Endothelial cell (in vitro differentiated cells): ENCODE data around the gene PSTPIP2. TPM values are rescaled to one million over a fixed set of nuclear protein-coding genes. Genes with fewer than 3 reads are reported as not detected.

Experiments used
- DNase-seq: peaks from one replicate; pipeline ENCODE4 v3.0.0; 2021; ENCODE audit warnings: low spot score
- H3K27ac Mint-ChIP-seq: one replicate; pipeline ENCODE4 v1.8.0; 2021; ENCODE audit warnings: mixed read lengths, inconsistent platforms; ENCODE audit not compliant: unreplicated experiment
- H3K27me3 Mint-ChIP-seq: one replicate; pipeline ENCODE4 v1.8.0; 2021; ENCODE audit warnings: mild to moderate bottlenecking, moderate library complexity, mixed read lengths, inconsistent platforms; ENCODE audit not compliant: unreplicated experiment
- H3K36me3 Mint-ChIP-seq: one replicate; pipeline ENCODE4 v1.8.0; 2021; ENCODE audit warnings: mild to moderate bottlenecking, low read depth, mixed read lengths, inconsistent platforms; ENCODE audit not compliant: unreplicated experiment
- H3K4me1 Mint-ChIP-seq: one replicate; pipeline ENCODE4 v1.8.0; 2021; ENCODE audit warnings: mild to moderate bottlenecking, mixed read lengths, inconsistent platforms; ENCODE audit not compliant: unreplicated experiment
- H3K4me3 Mint-ChIP-seq: one replicate; pipeline ENCODE4 v1.8.0; 2021; ENCODE audit warnings: mild to moderate bottlenecking, mixed read lengths, inconsistent platforms; ENCODE audit not compliant: unreplicated experiment
- H3K9me3 Mint-ChIP-seq: one replicate; pipeline ENCODE4 v1.8.0; 2021; ENCODE audit warnings: mixed read lengths, inconsistent platforms; ENCODE audit not compliant: unreplicated experiment
- CTCF ChIP-seq: fragments of 200-600 bp; sonication (generic); IDR thresholded peaks from one replicate; pipeline ENCODE4 v1.5.0; 2021; ENCODE audit warnings: antibody characterized with exemption; ENCODE audit not compliant: unreplicated experiment
- total RNA-seq: library from RNA; stranded (reverse); fragmentation: NEBNext Ultra II Directional; extraction: Animal tissue kit (Norgen Biotek cat#: 25700); gene quantifications from one replicate; pipeline ENCODE4 v1.2.1, GENCODE V29; 2021; ENCODE audit not compliant: unreplicated experiment

PSTPIP2 gene
- total RNA-seq, 1 donor from 2014 or later = 7.8 TPM

- Mint-ChIP-seq H3K4me3 (no peak overlapping the region), H3K36me3 (no peaks in the 10 kb centered on the region), H3K27ac (no peak overlapping the region), H3K4me1 (peaks cover 7% of the 10 kb centered on the region), H3K27me3 (no peaks in the 10 kb centered on the region), H3K9me3 (no peaks in the 10 kb centered on the region)
- TF ChIP-seq CTCF = no peak
- no peak for DNase-seq
Measured at GRCh38 chr18:46034230-46034629, 37.8 kb downstream of the PSTPIP2 start.

- Mint-ChIP-seq H3K9me3 (no peaks in the 10 kb centered on the region), H3K4me3 (no peak overlapping the region), H3K27me3 (peaks cover 3% of the 10 kb centered on the region), H3K36me3 (no peaks in the 10 kb centered on the region), H3K4me1 (peaks cover 3% of the 10 kb centered on the region), H3K27ac (no peak overlapping the region)
- TF ChIP-seq CTCF = no peak
- DNase-seq = no peak
Measured at GRCh38 chr18:46031741-46032140, 40.3 kb downstream of the PSTPIP2 start.

- no peaks in the 10 kb centered on the region for H3K36me3 Mint-ChIP-seq
- peaks cover 3% of the 10 kb centered on the region for H3K27me3 Mint-ChIP-seq
- DNase-seq = no peak
- peak overlapping the region; percentile 3 for H3K4me3 Mint-ChIP-seq
- no peak for TF ChIP-seq CTCF
- H3K27ac Mint-ChIP-seq = no peak overlapping the region
- H3K9me3 Mint-ChIP-seq = no peaks in the 10 kb centered on the region
- H3K4me1 Mint-ChIP-seq = peaks cover 5% of the 10 kb centered on the region
Measured at GRCh38 chr18:46028536-46028891, 43.5 kb downstream of the PSTPIP2 start.

GRCh38 chr18:46019936-46020335, 52.1 kb downstream of the PSTPIP2 start:
- Mint-ChIP-seq H3K36me3 (peaks cover 3% of the 10 kb centered on the region), H3K4me1 (no peaks in the 10 kb centered on the region), H3K4me3 (no peak overlapping the region), H3K27me3 (peaks cover 1% of the 10 kb centered on the region), H3K27ac (no peak overlapping the region), H3K9me3 (no peaks in the 10 kb centered on the region)
- no peak for DNase-seq
- no peak for TF ChIP-seq CTCF

GRCh38 chr18:46013484-46014189, 58.4 kb downstream of the PSTPIP2 start:
- Mint-ChIP-seq H3K36me3 (peaks cover 7% of the 10 kb centered on the region), H3K4me3 (no peak overlapping the region), H3K27me3 (peaks cover 2% of the 10 kb centered on the region), H3K9me3 (no peaks in the 10 kb centered on the region), H3K27ac (no peak overlapping the region), H3K4me1 (peaks cover 3% of the 10 kb centered on the region)
- DNase-seq = no peak
- TF ChIP-seq CTCF = no peak
